ENCODE results near the gene MMP12. TPM values are rescaled to one million over a fixed set of nuclear protein-coding genes. Genes with fewer than 3 reads are reported as not detected.

Gene MMP12
- total RNA-seq, 1 experiment from 2014 or later, result not detected

DNA sequence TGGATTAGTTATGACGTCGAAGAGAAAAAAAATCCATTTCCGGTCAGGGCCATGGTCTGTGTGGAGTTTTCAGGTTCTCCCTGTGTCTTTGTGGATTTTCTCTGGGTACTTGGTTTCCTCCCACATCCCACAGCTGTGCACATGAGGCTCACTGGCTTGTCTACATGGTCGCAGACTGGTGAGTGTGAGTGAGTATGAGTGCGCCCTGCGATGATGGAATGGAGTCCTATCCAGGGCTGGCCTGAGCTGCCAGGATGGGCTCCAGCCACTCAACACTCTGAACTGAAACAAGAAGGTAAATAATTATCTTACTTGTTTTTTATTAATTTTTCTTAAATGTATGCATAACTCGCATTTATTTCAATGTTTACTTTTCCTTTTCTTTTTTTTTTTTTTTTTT is 42.2 kb downstream of the MMP12 start:
- intact Hi-C loops (cut with micrococcal nuclease; ENCODE audit: unreplicated experiment), result loop anchor here (5.0 kb wide), 1 partner anchor 225 kb away; no protein-coding TSS in a partner anchor
- no peak for DNase-seq (ENCODE audit: low read depth, low spot score)
- peaks cover 39% of the 10 kb centered on the region for H3K27me3 ChIP-seq (ENCODE audit: control insufficient read depth, insufficient read depth, low read length)
- POLR2A ChIA-PET, result no interaction called here
- TF ChIP-seq, protein P1, sequence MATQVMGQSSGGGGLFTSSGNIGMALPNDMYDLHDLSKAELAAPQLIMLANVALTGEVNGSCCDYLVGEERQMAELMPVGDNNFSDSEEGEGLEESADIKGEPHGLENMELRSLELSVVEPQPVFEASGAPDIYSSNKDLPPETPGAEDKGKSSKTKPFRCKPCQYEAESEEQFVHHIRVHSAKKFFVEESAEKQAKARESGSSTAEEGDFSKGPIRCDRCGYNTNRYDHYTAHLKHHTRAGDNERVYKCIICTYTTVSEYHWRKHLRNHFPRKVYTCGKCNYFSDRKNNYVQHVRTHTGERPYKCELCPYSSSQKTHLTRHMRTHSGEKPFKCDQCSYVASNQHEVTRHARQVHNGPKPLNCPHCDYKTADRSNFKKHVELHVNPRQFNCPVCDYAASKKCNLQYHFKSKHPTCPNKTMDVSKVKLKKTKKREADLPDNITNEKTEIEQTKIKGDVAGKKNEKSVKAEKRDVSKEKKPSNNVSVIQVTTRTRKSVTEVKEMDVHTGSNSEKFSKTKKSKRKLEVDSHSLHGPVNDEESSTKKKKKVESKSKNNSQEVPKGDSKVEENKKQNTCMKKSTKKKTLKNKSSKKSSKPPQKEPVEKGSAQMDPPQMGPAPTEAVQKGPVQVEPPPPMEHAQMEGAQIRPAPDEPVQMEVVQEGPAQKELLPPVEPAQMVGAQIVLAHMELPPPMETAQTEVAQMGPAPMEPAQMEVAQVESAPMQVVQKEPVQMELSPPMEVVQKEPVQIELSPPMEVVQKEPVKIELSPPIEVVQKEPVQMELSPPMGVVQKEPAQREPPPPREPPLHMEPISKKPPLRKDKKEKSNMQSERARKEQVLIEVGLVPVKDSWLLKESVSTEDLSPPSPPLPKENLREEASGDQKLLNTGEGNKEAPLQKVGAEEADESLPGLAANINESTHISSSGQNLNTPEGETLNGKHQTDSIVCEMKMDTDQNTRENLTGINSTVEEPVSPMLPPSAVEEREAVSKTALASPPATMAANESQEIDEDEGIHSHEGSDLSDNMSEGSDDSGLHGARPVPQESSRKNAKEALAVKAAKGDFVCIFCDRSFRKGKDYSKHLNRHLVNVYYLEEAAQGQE (IDR thresholded peaks at IDR 0.05; ENCODE audit: insufficient read depth in 1 of 2, low read depth in 2 of 2, low read length in 1 of 2), result no peak
- TF ChIP-seq SIN3A (IDR thresholded peaks at IDR 0.05; ENCODE audit: borderline replicate concordance, insufficient read depth, low read depth, low read length) (no peak), POLR2AphosphoS5 (IDR thresholded peaks at IDR 0.05; ENCODE audit: low read depth, low read length) (no peak), TCF7L2 (IDR thresholded peaks at IDR 0.05; ENCODE audit: low read depth, low read length) (no peak)
- TF ChIP-seq, protein P2, sequence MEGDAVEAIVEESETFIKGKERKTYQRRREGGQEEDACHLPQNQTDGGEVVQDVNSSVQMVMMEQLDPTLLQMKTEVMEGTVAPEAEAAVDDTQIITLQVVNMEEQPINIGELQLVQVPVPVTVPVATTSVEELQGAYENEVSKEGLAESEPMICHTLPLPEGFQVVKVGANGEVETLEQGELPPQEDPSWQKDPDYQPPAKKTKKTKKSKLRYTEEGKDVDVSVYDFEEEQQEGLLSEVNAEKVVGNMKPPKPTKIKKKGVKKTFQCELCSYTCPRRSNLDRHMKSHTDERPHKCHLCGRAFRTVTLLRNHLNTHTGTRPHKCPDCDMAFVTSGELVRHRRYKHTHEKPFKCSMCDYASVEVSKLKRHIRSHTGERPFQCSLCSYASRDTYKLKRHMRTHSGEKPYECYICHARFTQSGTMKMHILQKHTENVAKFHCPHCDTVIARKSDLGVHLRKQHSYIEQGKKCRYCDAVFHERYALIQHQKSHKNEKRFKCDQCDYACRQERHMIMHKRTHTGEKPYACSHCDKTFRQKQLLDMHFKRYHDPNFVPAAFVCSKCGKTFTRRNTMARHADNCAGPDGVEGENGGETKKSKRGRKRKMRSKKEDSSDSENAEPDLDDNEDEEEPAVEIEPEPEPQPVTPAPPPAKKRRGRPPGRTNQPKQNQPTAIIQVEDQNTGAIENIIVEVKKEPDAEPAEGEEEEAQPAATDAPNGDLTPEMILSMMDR (IDR thresholded peaks at IDR 0.05), result no peak
- H3K27ac ChIP-seq (ENCODE audit: low read length), result no peak overlapping the region
- H3K4me3 ChIP-seq (ENCODE audit: low read depth in 2 of 2, low read length in 2 of 2), result no peak overlapping the region
- no peaks in the 10 kb centered on the region for H3K36me3 ChIP-seq (ENCODE audit: control insufficient read depth, insufficient read depth, low read length)
- peaks cover 6% of the 10 kb centered on the region for H3K4me1 ChIP-seq (ENCODE audit: control insufficient read depth, insufficient read depth, low read length)
- BruUV-seq (replicated peaks), result no TSS peak
- peak; percentile 5; the same call in 1 of the 2 replicates for ATAC-seq
- CTCF ChIA-PET, result no interaction called here
- in situ Hi-C loops (cut with HindIII; ENCODE audit: low pct_unique_long_range_greater_than_20kb, low sequenced_read_pairs), result no loop called here
- H3K9me3 ChIP-seq (ENCODE audit: control insufficient read depth, insufficient read depth, low read depth, low read length), result no peaks in the 10 kb centered on the region

DNA sequence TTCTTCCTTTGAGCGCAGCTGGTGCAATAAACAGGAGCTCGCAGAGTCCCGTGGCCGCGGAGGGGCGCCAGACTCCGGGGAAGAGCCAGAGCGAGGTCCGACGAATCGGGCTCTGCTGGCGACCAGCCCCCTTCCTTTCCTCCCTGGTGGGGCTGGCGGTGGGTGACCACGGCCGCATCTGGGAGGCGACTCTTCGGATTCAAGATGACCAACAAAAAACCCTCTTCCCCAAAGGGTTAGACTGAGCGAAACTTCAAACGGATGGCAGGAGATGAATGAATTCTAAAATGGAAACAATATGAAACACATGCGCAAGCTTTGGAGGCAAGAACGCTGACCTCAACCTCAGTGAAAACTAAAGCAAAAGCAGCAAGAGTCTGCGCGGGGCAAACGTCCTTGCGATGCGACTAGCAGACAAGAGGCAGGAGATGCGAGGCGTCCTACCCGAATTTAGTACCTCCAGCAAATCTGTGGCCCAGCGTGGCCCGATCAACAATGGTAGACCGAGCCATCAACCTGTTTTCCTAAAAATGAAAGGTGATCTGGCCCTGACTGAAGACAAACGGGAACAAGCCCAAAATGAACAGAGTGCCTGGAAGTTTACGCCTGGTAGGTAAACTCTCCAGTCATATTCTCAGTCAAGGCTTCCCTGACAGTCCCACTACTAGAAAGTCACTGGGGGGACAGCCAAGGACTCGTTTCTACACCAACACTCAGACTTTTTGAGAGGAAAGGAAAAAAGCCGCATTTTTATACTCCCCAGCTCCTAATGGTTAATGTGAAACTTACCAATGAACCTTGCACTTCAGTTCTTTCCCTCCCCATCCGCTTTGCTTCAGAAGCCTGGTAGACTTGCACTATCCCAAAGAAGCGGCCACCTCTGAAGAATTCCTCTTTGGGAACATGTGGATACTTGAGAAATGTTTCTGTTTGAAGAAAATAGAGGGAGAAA is 43.0 kb downstream of the MMP12 start:
- ATAC-seq (peak; percentile 91), DNase-seq (ENCODE audit: low read depth, low spot score) (no peak)
- no peaks in the 10 kb centered on the region for H3K36me3 ChIP-seq (ENCODE audit: control insufficient read depth, insufficient read depth, low read length)
- H3K9me3 ChIP-seq (ENCODE audit: control insufficient read depth, insufficient read depth, low read depth, low read length), result no peaks in the 10 kb centered on the region
- intact Hi-C loops (cut with micrococcal nuclease; ENCODE audit: unreplicated experiment), result loop anchor here (5.0 kb wide), 1 partner anchor 226 kb away; no protein-coding TSS in a partner anchor
- ChIA-PET CTCF (interaction anchor here (0.6 to 0.9 kb wide), 2 partner anchors 108 to 254 kb away, joined by 3 to 6 read pairs; no protein-coding TSS in a partner anchor), POLR2A (no interaction called here)
- peaks cover 34% of the 10 kb centered on the region for H3K27me3 ChIP-seq (ENCODE audit: control insufficient read depth, insufficient read depth, low read length)
- in situ Hi-C loops (cut with HindIII; ENCODE audit: low pct_unique_long_range_greater_than_20kb, low sequenced_read_pairs), result no loop called here
- TF ChIP-seq TCF7L2 (IDR thresholded peaks at IDR 0.05; ENCODE audit: low read depth, low read length), result peak; percentile 47; the same call in 1 of the 2 replicates
- TF ChIP-seq, protein P2 (IDR thresholded peaks at IDR 0.05), result peak; percentile 94
- TF ChIP-seq, protein P1 (IDR thresholded peaks at IDR 0.05; ENCODE audit: insufficient read depth in 1 of 2, low read depth in 2 of 2, low read length in 1 of 2), result no peak
- BruUV-seq (replicated peaks), result no TSS peak
- peak overlapping the region; percentile 38 to 62 for H3K4me3 ChIP-seq (ENCODE audit: low read depth in 2 of 2, low read length in 2 of 2)
- H3K27ac ChIP-seq (ENCODE audit: low read length), result no peak overlapping the region
- peaks cover 6% of the 10 kb centered on the region for H3K4me1 ChIP-seq (ENCODE audit: control insufficient read depth, insufficient read depth, low read length)
